ENCODE data around the gene OST4. TPM values are rescaled to one million over a fixed set of nuclear protein-coding genes. Genes with fewer than 3 reads are reported as not detected.

The OST4 gene
- total and polyA plus RNA-seq, 10 of the 15 experiments (the other 5 are each of a cell fraction or from before 2014, with no cell fraction given), result 270 to 1,543 (median 523) TPM

DNA sequence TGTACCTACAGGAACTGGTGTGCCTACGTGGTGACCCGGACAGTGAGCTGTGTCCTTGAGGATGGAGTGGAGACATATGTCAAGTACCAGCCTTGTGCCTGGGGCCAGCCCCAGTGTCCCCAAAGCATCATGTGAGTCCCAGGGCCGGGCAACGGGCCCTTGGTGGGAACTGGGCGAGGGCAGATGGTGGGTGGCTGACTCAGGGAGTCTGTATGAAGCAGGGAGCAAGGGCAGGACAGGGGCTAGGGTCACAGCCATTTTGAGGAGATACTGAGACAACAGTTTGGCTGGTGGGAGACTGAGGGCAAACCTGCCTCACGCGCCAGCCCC, 8.7 kb upstream of the OST4 start:
- DNase-seq (ENCODE audit: low read depth, low spot score) (no peak), ATAC-seq (no peak), FAIRE-seq (no peak)
- no peaks in the 10 kb centered on the region for H3K9me3 ChIP-seq (replicated peaks; ENCODE audit: control insufficient read depth, insufficient read depth, low read length)
- H3K27ac ChIP-seq (ENCODE audit: control insufficient read depth, insufficient read depth), result no peak overlapping the region
- ChIA-PET POLR2A (interaction anchor here (0.7 to 4.9 kb wide), 2 partner anchors 18 to 30 kb away, joined by 3 to 27 read pairs; partner anchors contain the start of gene AGBL5), SMC1A (ENCODE audit: uncharacterized antibody, unreplicated experiment) (no interaction called here), CTCF (interaction anchor here (8.6 kb wide), 1 partner anchor 118 kb away, joined by 85 read pairs; no protein-coding TSS in a partner anchor), RAD21 (ENCODE audit: unreplicated experiment) (no interaction called here)
- no peaks in the 10 kb centered on the region for H3K27me3 ChIP-seq (replicated peaks in 1 of 2; ENCODE audit: control insufficient read depth in 2 of 2, insufficient read depth in 2 of 2, low read length in 1 of 2)
- TF ChIP-seq ZNF207 (IDR thresholded peaks at IDR 0.05; ENCODE audit: borderline replicate concordance) (no peak), ZNF217 (IDR thresholded peaks at IDR 0.05) (no peak), SIN3A (IDR thresholded peaks at IDR 0.05; ENCODE audit: low read depth, low read length) (no peak), ZNF687 (IDR thresholded peaks at IDR 0.05) (no peak), BRCA1 (IDR thresholded peaks at IDR 0.05; ENCODE audit: low read depth, low read length) (no peak)
- TF ChIP-seq, protein P1, sequence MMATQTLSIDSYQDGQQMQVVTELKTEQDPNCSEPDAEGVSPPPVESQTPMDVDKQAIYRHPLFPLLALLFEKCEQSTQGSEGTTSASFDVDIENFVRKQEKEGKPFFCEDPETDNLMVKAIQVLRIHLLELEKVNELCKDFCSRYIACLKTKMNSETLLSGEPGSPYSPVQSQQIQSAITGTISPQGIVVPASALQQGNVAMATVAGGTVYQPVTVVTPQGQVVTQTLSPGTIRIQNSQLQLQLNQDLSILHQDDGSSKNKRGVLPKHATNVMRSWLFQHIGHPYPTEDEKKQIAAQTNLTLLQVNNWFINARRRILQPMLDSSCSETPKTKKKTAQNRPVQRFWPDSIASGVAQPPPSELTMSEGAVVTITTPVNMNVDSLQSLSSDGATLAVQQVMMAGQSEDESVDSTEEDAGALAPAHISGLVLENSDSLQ (IDR thresholded peaks at IDR 0.05), result no peak
- no peak overlapping the region for H3K9ac ChIP-seq (ENCODE audit: control insufficient read depth, insufficient read depth, low read length)
- in situ Hi-C loops (cut with MboI) (loop anchor here (10.0 kb wide), 1 partner anchor 115 kb away; no protein-coding TSS in a partner anchor), intact Hi-C loops (cut with micrococcal nuclease; ENCODE audit: unreplicated experiment) (loop anchor here (2.0 kb wide), 1 partner anchor 47 kb away; the partner anchor contains the start of gene TMEM214)
- H3K4me3 ChIP-seq, result no peak overlapping the region
- peaks cover 34% of the 10 kb centered on the region for H3K4me1 ChIP-seq (ENCODE audit: control insufficient read depth, insufficient read depth, low read length)
- BruUV-seq (replicated peaks), result no TSS peak
- H3K4me2 ChIP-seq (ENCODE audit: control insufficient read depth, insufficient read depth), result no peak overlapping the region
- no peaks in the 10 kb centered on the region for H3K36me3 ChIP-seq (ENCODE audit: control insufficient read depth in 2 of 2, insufficient read depth in 2 of 2, low read length in 1 of 2)
- 95% methylated on average over 7 of the region's 7 CpGs for WGBS (ENCODE audit: insufficient coverage, insufficient replicate concordance, low lambda C conversion rate, missing lambda C conversion rate)
- H3K79me2 ChIP-seq (ENCODE audit: control insufficient read depth, insufficient read depth, low read length), result no peaks in the 10 kb centered on the region
- no peaks in the 10 kb centered on the region for H4K20me1 ChIP-seq (ENCODE audit: control insufficient read depth, insufficient read depth)
- no peak overlapping the region for H2AFZ ChIP-seq (ENCODE audit: control insufficient read depth, low read depth, low read length)
